Body of pancreas (tissue), 4 donors: ENCODE results near the gene ANKRD11. TPM values are rescaled to one million over a fixed set of nuclear protein-coding genes. Genes with fewer than 3 reads are reported as not detected.
A peak's percentile ranks its signal among the peaks of the same experiment; 100 is the strongest.

ENCODE experiments used
- ATAC-seq: fragments of 150-250 bp; one replicate; pipeline ENCODE4 v1.9.1; 2016
- DNase-seq, 4 donors: peaks; one replicate each; pipeline ENCODE4 v3.0.0-alpha.2; 2019
- H3K27ac ChIP-seq, 4 donors: fragments of 200-600 bp; sonication (generic); 1 replicate in 3 of 4; 2 replicates in 1 of 4; pipeline versions ENCODE4 v1.5.1 to v1.6.1; 2016 to 2019; ENCODE audit warnings: mild to moderate bottlenecking in 1 of 4, mixed read lengths in 1 of 4, moderate library complexity in 1 of 4
- H3K27me3 ChIP-seq, 2 donors: fragments of 200-600 bp; sonication (generic); one replicate each; pipeline ENCODE4 v1.6.0; 2016; ENCODE audit warnings: mild to moderate bottlenecking in 1 of 2
- H3K36me3 ChIP-seq, 2 donors: fragments of 200-600 bp; sonication (generic); replicated peaks in 1 of 2; 2 replicates each; pipeline ENCODE4 v1.5.1; 2016; ENCODE audit warnings: low read depth in 2 of 2; ENCODE audit not compliant: insufficient read depth in 1 of 2
- H3K4me1 ChIP-seq: fragments of 200-600 bp; sonication (generic); one replicate; pipeline ENCODE4 v1.6.0; 2016
- H3K4me3 ChIP-seq, 2 donors: fragments of 200-600 bp; sonication (generic); 1 replicate in 1 of 2; 2 replicates in 1 of 2; pipeline ENCODE4 v1.5.1; 2016 to 2019
- H3K9me3 ChIP-seq, 3 donors: fragments of 200-600 bp; sonication (generic); 1 replicate in 2 of 3; 2 replicates in 1 of 3; pipeline ENCODE4 v1.5.1; 2016
- CTCF ChIP-seq, 7 experiments: fragments of 450-650 bp in 4 of 7; fragments of 200-600 bp in 3 of 7; sonication (generic) in 3 of 7; IDR thresholded peaks; one replicate each; pipeline ENCODE4 v1.5.1; 2016 to 2019; ENCODE audit warnings: antibody characterized with exemption in 7 of 7
- POLR2A ChIP-seq, 3 donors: fragments of 450-650 bp; IDR thresholded peaks; one replicate each; pipeline ENCODE4 v1.6.1; 2016; ENCODE audit warnings: antibody characterized with exemption in 3 of 3, mild to moderate bottlenecking in 2 of 3
- WGBS, 2 donors: methylation state at CpG; one replicate each; pipeline ENCODE4 v1.1.5; 2017; 5-methylcytosine and 5-hydroxymethylcytosine counted together
- intact Hi-C: fragments of 100-400 bp; cut with DNase I; formaldehyde crosslinking; loops from one replicate; pipeline ENCODE4 v1.15.1; 2023
- total RNA-seq, 2 donors: library from RNA; depleted of rRNA; stranded (reverse); fragments of >200 nt; gene quantifications; one replicate each; pipeline ENCODE4 v1.1.0, GENCODE V29; 2016

ANKRD11 gene
- total RNA-seq, 2 donors from 2014 or later, result 52.1 to 97.9 TPM

- peak in 1 of 4 donors; percentile 5 for DNase-seq
- intact Hi-C loops, result loop anchor here (5.0 kb wide), 1 partner anchor 161 kb away; no protein-coding TSS in a partner anchor
Measured at GRCh38 chr16:89335803-89336485, 154.4 kb downstream of the ANKRD11 start.

GRCh38 chr16:89334988-89335802, 155.2 kb downstream of the ANKRD11 start:
- ATAC-seq, result no peak

More at GRCh38 chr16:89335803-89336485, 154.4 kb downstream of the ANKRD11 start:
- no peaks in the 10 kb centered on the region for H3K9me3 ChIP-seq
- H3K4me3 ChIP-seq, result no peak overlapping the region
- H3K27me3 ChIP-seq, result no peaks in the 10 kb centered on the region
- 81 to 86% methylated on average over 11 to 16 of the region's 16 CpGs for WGBS, 2 donors
- H3K36me3 ChIP-seq, result no peaks in the 10 kb centered on the region
- TF ChIP-seq CTCF (IDR thresholded peaks at IDR 0.05) (no peak), POLR2A (IDR thresholded peaks at IDR 0.05) (no peak)
- ATAC-seq, result no peak
- peaks cover 38% of the 10 kb centered on the region for H3K4me1 ChIP-seq
- no peak overlapping the region for H3K27ac ChIP-seq

DNA sequence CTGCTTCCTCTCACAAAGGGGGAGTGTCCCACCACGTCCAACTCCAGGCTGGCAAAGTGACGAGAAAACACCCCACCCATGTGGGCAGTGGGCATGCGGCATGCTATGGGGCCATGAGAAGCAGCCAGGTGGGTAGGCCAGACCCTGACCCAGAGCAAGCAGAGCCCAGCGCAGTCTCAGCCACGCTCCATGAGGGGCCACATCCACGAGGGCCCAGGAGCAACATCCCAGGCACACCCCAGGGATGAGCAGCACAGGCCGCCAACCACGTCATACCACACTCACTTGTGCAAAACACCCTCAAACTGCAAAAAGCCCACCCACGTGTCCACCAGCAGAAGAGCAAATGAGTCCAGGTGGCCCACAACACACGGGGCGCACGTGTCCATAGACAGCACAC, 155.9 kb downstream of the ANKRD11 start:
- Histone ChIP-seq H3K27me3 (no peaks in the 10 kb centered on the region), H3K4me3 (no peak overlapping the region), H3K9me3 (no peaks in the 10 kb centered on the region), H3K27ac (peak overlapping the region in 3 of 4 donors; percentile 17 to 56 (median 22)), H3K36me3 (no peaks in the 10 kb centered on the region), H3K4me1 (peaks cover 45% of the 10 kb centered on the region)
- WGBS, 2 donors, result 50 to 74% methylated on average over 2 to 12 of the region's 12 CpGs
- no peak for ATAC-seq
- TF ChIP-seq CTCF (IDR thresholded peaks at IDR 0.05), result no peak
- TF ChIP-seq POLR2A (IDR thresholded peaks at IDR 0.05), result no peak
- DNase-seq, result peak in 2 of 4 donors; percentile 4 to 8
- intact Hi-C loops, result no loop called here

More at GRCh38 chr16:89334988-89335802, 155.2 kb downstream of the ANKRD11 start:
- peak in 2 of 4 donors; percentile 6 to 13 for DNase-seq
- 81% methylated on average over 18 to 22 of the region's 22 CpGs for WGBS, 2 donors
- no peak overlapping the region for H3K27ac ChIP-seq
- no peaks in the 10 kb centered on the region for H3K27me3 ChIP-seq
- H3K4me3 ChIP-seq, result no peak overlapping the region
- H3K4me1 ChIP-seq, result peaks cover 40% of the 10 kb centered on the region
- intact Hi-C loops, result loop anchor here (5.0 kb wide), 1 partner anchor 162 kb away; no protein-coding TSS in a partner anchor
- no peak for TF ChIP-seq POLR2A (IDR thresholded peaks at IDR 0.05)
- TF ChIP-seq CTCF (IDR thresholded peaks at IDR 0.05), result no peak
- H3K9me3 ChIP-seq, result no peaks in the 10 kb centered on the region
- H3K36me3 ChIP-seq, result no peaks in the 10 kb centered on the region

DNA sequence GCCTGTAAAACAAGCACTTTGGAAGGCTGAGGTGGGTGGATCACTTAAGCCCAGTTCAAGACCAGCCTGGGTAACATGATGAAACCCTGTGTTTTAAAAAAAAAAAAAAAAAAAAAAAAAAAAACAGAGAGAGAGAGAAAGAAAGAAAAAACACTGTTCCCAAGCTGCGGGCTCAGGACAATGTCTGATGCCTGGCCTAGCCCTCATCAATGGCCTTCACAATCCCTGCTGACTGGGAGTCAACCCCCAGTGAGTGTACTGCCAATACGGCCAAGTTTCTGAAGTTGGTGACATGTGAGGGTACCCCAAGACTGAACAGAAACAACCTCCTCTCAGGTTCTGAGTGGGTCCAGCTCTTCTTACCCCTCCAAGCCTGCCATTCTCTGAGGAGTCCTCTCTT, 156.3 kb downstream of the ANKRD11 start:
- H3K4me3 ChIP-seq, result no peak overlapping the region
- DNase-seq (peak in 1 of 4 donors; percentile 7), ATAC-seq (peak; percentile 7)
- no peaks in the 10 kb centered on the region for H3K36me3 ChIP-seq
- peaks cover 45% of the 10 kb centered on the region for H3K4me1 ChIP-seq
- H3K9me3 ChIP-seq, result no peaks in the 10 kb centered on the region
- 12 to 19% methylated on average over 2 of the region's 2 CpGs for WGBS, 2 donors
- TF ChIP-seq POLR2A (IDR thresholded peaks at IDR 0.05) (no peak), CTCF (IDR thresholded peaks at IDR 0.05) (no peak)
- no peaks in the 10 kb centered on the region for H3K27me3 ChIP-seq
- H3K27ac ChIP-seq, result peak overlapping the region in 3 of 4 donors; percentile 17 to 56 (median 22)
- intact Hi-C loops, result no loop called here
